Caco-2 (cell line): ENCODE data around the gene PHC3. TPM values are rescaled to one million over a fixed set of nuclear protein-coding genes. Genes with fewer than 3 reads are reported as not detected.

Experiments
- BruUV-seq: library from RNA; stranded (reverse); fragments of 400-500 nt; replicated peaks from 2 replicates; lab custom pipeline; 2021; lab: Mats Ljungman, UMichigan
- CTCF ChIA-PET: fragments of 300-600 bp; sonication (Branson Sonifier 250); formaldehyde crosslinking; loops from one replicate; lab custom pipeline; 2022; ENCODE audit warnings: antibody characterized with exemption; lab: Charles Lee
- POLR2A ChIA-PET: fragments of 300-600 bp; sonication (Branson Sonifier 250); formaldehyde crosslinking; loops from one replicate; lab custom pipeline; 2022; ENCODE audit warnings: antibody characterized with exemption; lab: Charles Lee
- DNase-seq, 2 experiments: peaks; one replicate each; pipeline versions ENCODE4 v3.0.0 to v3.0.0-alpha.2; 2020 to 2022
- H3K27me3 ChIP-seq: replicated peaks from 2 replicates; pipeline ENCODE4 v1.6.0; 2011; ENCODE audit warnings: low read length; ENCODE audit not compliant: control insufficient read depth, insufficient read depth
- H3K36me3 ChIP-seq: 2 replicates; pipeline ENCODE4 v1.5.1; 2011; ENCODE audit warnings: low read length; ENCODE audit not compliant: control insufficient read depth, insufficient read depth
- H3K4me1 ChIP-seq: fragments of 250-450 bp; sonication (Bioruptor Pico); 2 replicates; pipeline ENCODE4 v1.5.1; 2020; ENCODE audit warnings: mild to moderate bottlenecking
- H3K4me3 ChIP-seq: 2 replicates; pipeline ENCODE4 v1.5.1; 2011; ENCODE audit warnings: low read depth, mild to moderate bottlenecking, control low read depth, low read length
- H3K9me3 ChIP-seq: fragments of 250-450 bp; sonication (Bioruptor Pico); 2 replicates; pipeline ENCODE4 v1.5.1; 2020; ENCODE audit warnings: mild to moderate bottlenecking, moderate library complexity
- H3K27ac Mint-ChIP-seq: one replicate; pipeline ENCODE4 v1.8.0; 2022; ENCODE audit warnings: mixed read lengths; ENCODE audit not compliant: unreplicated experiment
- H3K27me3 Mint-ChIP-seq: one replicate; pipeline ENCODE4 v1.8.0; 2022; ENCODE audit warnings: mixed read lengths; ENCODE audit not compliant: insufficient read depth, unreplicated experiment
- H3K36me3 Mint-ChIP-seq: one replicate; pipeline ENCODE4 v1.8.0; 2022; ENCODE audit warnings: mild to moderate bottlenecking, mixed read lengths; ENCODE audit not compliant: insufficient read depth, unreplicated experiment
- H3K4me1 Mint-ChIP-seq: one replicate; pipeline ENCODE4 v1.8.0; 2022; ENCODE audit warnings: low read depth, mixed read lengths; ENCODE audit not compliant: unreplicated experiment
- H3K4me3 Mint-ChIP-seq: one replicate; pipeline ENCODE4 v1.8.0; 2022; ENCODE audit warnings: mild to moderate bottlenecking, moderate library complexity, mixed read lengths; ENCODE audit not compliant: unreplicated experiment
- H3K9me3 Mint-ChIP-seq: one replicate; pipeline ENCODE4 v1.8.0; 2022; ENCODE audit warnings: mixed read lengths; ENCODE audit not compliant: unreplicated experiment
- CTCF ChIP-seq, 2 experiments: fragments of 200-600 bp in 1 of 2; IDR thresholded peaks; 1 replicate in 1 of 2; 2 replicates in 1 of 2; pipeline versions ENCODE4 v1.5.1 to v1.8.0; 2011 to 2022; ENCODE audit warnings: antibody characterized with exemption in 1 of 2, control low read depth in 1 of 2, inconsistent platforms in 1 of 2, low read depth in 1 of 2, low read length in 1 of 2, mild to moderate bottlenecking in 1 of 2, moderate library complexity in 1 of 2; ENCODE audit not compliant: insufficient read depth in 1 of 2, severe bottlenecking in 1 of 2, unreplicated experiment in 1 of 2
- intact Hi-C: fragments of 100-400 bp; cut with micrococcal nuclease; formaldehyde crosslinking; loops from one replicate; pipeline ENCODE4 v1.10.0; 2022; ENCODE audit not compliant: unreplicated experiment
- total RNA-seq: library from RNA; stranded (reverse); gene quantifications from 2 replicates; pipeline ENCODE4 v1.2.3, GENCODE V29; 2022

The PHC3 gene
- total RNA-seq, 1 experiment from 2014 or later = 29.8 TPM

- Histone ChIP-seq H3K9me3 (no peaks in the 10 kb centered on the region), H3K4me3 (no peak overlapping the region), H3K27me3 (no peaks in the 10 kb centered on the region), H3K36me3 (no peaks in the 10 kb centered on the region), H3K4me1 (peaks cover 16% of the 10 kb centered on the region; the same call in 1 of the 2 replicates)
- no TSS peak for BruUV-seq
- POLR2A ChIA-PET = no interaction called here
- CTCF ChIA-PET = interaction anchor here (0.7 to 1.1 kb wide), 2 partner anchors 24 to 107 kb away, joined by 3 to 5 read pairs; no protein-coding TSS in a partner anchor
- no peaks in the 10 kb centered on the region for H3K9me3 Mint-ChIP-seq
- H3K27me3 Mint-ChIP-seq = no peaks in the 10 kb centered on the region
- no peak for TF ChIP-seq CTCF (IDR thresholded peaks at IDR 0.05; ENCODE audit: insufficient read depth in 1 of 2, low read depth in 1 of 2, low read length in 1 of 2, severe bottlenecking in 1 of 2, unreplicated experiment in 1 of 2)
- H3K36me3 Mint-ChIP-seq = peaks cover 6% of the 10 kb centered on the region
- intact Hi-C loops = no loop called here
- H3K4me3 Mint-ChIP-seq = no peak overlapping the region
- no peak for DNase-seq
- H3K4me1 Mint-ChIP-seq = peaks cover 7% of the 10 kb centered on the region
- H3K27ac Mint-ChIP-seq = no peak overlapping the region
Observed at GRCh38 chr3:170205302-170205701, 23.8 kb upstream of the PHC3 start.

- no peaks in the 10 kb centered on the region for H3K9me3 Mint-ChIP-seq
- H3K4me3 Mint-ChIP-seq = no peak overlapping the region
- peaks cover 7% of the 10 kb centered on the region for H3K4me1 Mint-ChIP-seq
- no peaks in the 10 kb centered on the region for H3K27me3 ChIP-seq
- no peak for DNase-seq
- no TSS peak for BruUV-seq
- H3K27ac Mint-ChIP-seq = no peak overlapping the region
- H3K4me1 ChIP-seq = peaks cover 16% of the 10 kb centered on the region; the same call in 1 of the 2 replicates
- ChIA-PET CTCF (interaction anchor here (1.1 kb wide), 1 partner anchor 25 kb away, joined by 3 read pairs; no protein-coding TSS in a partner anchor), POLR2A (no interaction called here)
- no peaks in the 10 kb centered on the region for H3K9me3 ChIP-seq
- H3K4me3 ChIP-seq = no peak overlapping the region
- intact Hi-C loops = no loop called here
- H3K27me3 Mint-ChIP-seq = no peaks in the 10 kb centered on the region
- no peak for TF ChIP-seq CTCF (IDR thresholded peaks at IDR 0.05; ENCODE audit: insufficient read depth in 1 of 2, low read depth in 1 of 2, low read length in 1 of 2, severe bottlenecking in 1 of 2, unreplicated experiment in 1 of 2)
- H3K36me3 ChIP-seq = no peaks in the 10 kb centered on the region
- peaks cover 6% of the 10 kb centered on the region for H3K36me3 Mint-ChIP-seq
Observed at GRCh38 chr3:170204509-170204908, 23.0 kb upstream of the PHC3 start.

GRCh38 chr3:170204023-170204472, 22.5 kb upstream of the PHC3 start:
- BruUV-seq = no TSS peak
- Mint-ChIP-seq H3K9me3 (no peaks in the 10 kb centered on the region), H3K4me3 (no peak overlapping the region), H3K4me1 (peaks cover 7% of the 10 kb centered on the region), H3K27ac (no peak overlapping the region), H3K36me3 (peaks cover 6% of the 10 kb centered on the region), H3K27me3 (no peaks in the 10 kb centered on the region)
- intact Hi-C loops = no loop called here
- no peaks in the 10 kb centered on the region for H3K9me3 ChIP-seq
- no peaks in the 10 kb centered on the region for H3K36me3 ChIP-seq
- POLR2A ChIA-PET = no interaction called here
- no peak overlapping the region for H3K4me3 ChIP-seq
- CTCF ChIA-PET = interaction anchor here (0.6 to 1.1 kb wide), 2 partner anchors 26 to 112 kb away, joined by 3 read pairs; no protein-coding TSS in a partner anchor
- TF ChIP-seq CTCF (IDR thresholded peaks at IDR 0.05; ENCODE audit: insufficient read depth in 1 of 2, low read depth in 1 of 2, low read length in 1 of 2, severe bottlenecking in 1 of 2, unreplicated experiment in 1 of 2) = no peak
- DNase-seq = no peak
- H3K27me3 ChIP-seq = no peaks in the 10 kb centered on the region
- H3K4me1 ChIP-seq = peaks cover 16% of the 10 kb centered on the region; the same call in 1 of the 2 replicates
